Myocyte (in vitro differentiated cells): Measurements from ENCODE around the gene MEA1. TPM values are rescaled to one million over a fixed set of nuclear protein-coding genes. Genes with fewer than 3 reads are reported as not detected.
"Not testable (repeated sequence)": the region's sequence is repeated elsewhere in the genome, so short reads cannot be mapped to it uniquely, and the experiment has no call there.

Experiments used
- DNase-seq: peaks from one replicate; pipeline ENCODE4 v3.0.0-alpha.2; 2012; ENCODE audit warnings: low read depth
- polyA plus RNA-seq: library from polyadenylated mRNA; unstranded; fragments of >200 nt; gene quantifications from one replicate; pipeline ENCODE4 v1.2.1, GENCODE V29; 2012; ENCODE audit warnings: missing spikeins
- total RNA-seq: library from RNA; depleted of rRNA; stranded (reverse); fragments of >200 nt; gene quantifications from 2 replicates; pipeline ENCODE4 v1.2.3, GENCODE V29; 2014

Gene MEA1
- 29.2 and 33.6 TPM in 2 replicates for total RNA-seq
- polyA plus RNA-seq, result 133 TPM

- DNase-seq, result peak; percentile 100
These were observed at the start of gene MEA1, which contains the start of gene KLHDC3 for GRCh38 chr6:43013843-43014433. MEA1 (minus strand) TSS chr6:43013946; CDS start chr6:43013813, 133 bp downstream. KLHDC3 (plus strand) TSS chr6:43014249; CDS start chr6:43017193, 2,944 bp downstream.

GRCh38 chr6:43062818-43063217, 49.1 kb upstream of the MEA1 start:
- DNase-seq, result no peak

GRCh38 chr6:43061861-43062260, 48.1 kb upstream of the MEA1 start:
- no peak for DNase-seq

GRCh38 chr6:43060755-43061633, 47.2 kb upstream of the MEA1 start:
- no peak for DNase-seq

GRCh38 chr6:43060034-43060754, 46.4 kb upstream of the MEA1 start:
- no peak for DNase-seq

- peak; percentile 99 for DNase-seq
These were observed 45.7 kb upstream of the MEA1 start, which contains the start of the genes KLC4 and MRPL2 for GRCh38 chr6:43059168-43060033. KLC4 (plus strand) TSS chr6:43059631; CDS start chr6:43061336, 1,705 bp downstream. MRPL2 (minus strand) TSS chr6:43059434; CDS start chr6:43059381, 53 bp downstream.

GRCh38 chr6:43058531-43058930, 44.8 kb upstream of the MEA1 start:
- DNase-seq, result no peak

GRCh38 chr6:43055966-43056365, 42.2 kb upstream of the MEA1 start:
- no peak for DNase-seq

GRCh38 chr6:43054206-43054943, 40.6 kb upstream of the MEA1 start:
- no peak for DNase-seq

GRCh38 chr6:43053545-43054205, 39.9 kb upstream of the MEA1 start, which contains the start of gene CUL7:
CUL7 (minus strand) TSS chr6:43053851; CDS start chr6:43052788, 1,063 bp downstream.
- peak; percentile 96 for DNase-seq

- DNase-seq, result peak; percentile 68
These were observed 39.2 kb upstream of the MEA1 start for GRCh38 chr6:43052842-43053544.

- no peak for DNase-seq
These were observed 38.6 kb upstream of the MEA1 start for GRCh38 chr6:43052225-43052841.

- DNase-seq, result no peak
These were observed 37.2 kb upstream of the MEA1 start for GRCh38 chr6:43050981-43051380.

GRCh38 chr6:43047998-43048397, 34.3 kb upstream of the MEA1 start:
- no peak for DNase-seq

- no peak for DNase-seq
These were observed 31.7 kb upstream of the MEA1 start for GRCh38 chr6:43045371-43045930.

GRCh38 chr6:43043310-43043709, 29.6 kb upstream of the MEA1 start:
- DNase-seq, result no peak

- not testable (repeated sequence) for DNase-seq
These were observed 27.7 kb upstream of the MEA1 start for GRCh38 chr6:43041475-43041874.
